ENCODE results near the gene DDX28. TPM values are rescaled to one million over a fixed set of nuclear protein-coding genes. Genes with fewer than 3 reads are reported as not detected.

The DDX28 gene
- total and polyA plus RNA-seq, 10 of the 15 experiments (the other 5 are each of a cell fraction or from before 2014, with no cell fraction given) = 3.6 to 40.4 (median 20.0) TPM

- TF ChIP-seq CEBPZ (IDR thresholded peaks at IDR 0.05; ENCODE audit: low read depth, low read length) (no peak), USF2 (IDR thresholded peaks at IDR 0.05; ENCODE audit: borderline replicate concordance, low read depth, low read length) (no peak), CHD2 (IDR thresholded peaks at IDR 0.05; ENCODE audit: borderline replicate concordance, low read depth, low read length) (no peak), SMC3 (IDR thresholded peaks at IDR 0.05; ENCODE audit: borderline replicate concordance, low read length) (peak; percentile 96), NR2F1 (conservative IDR thresholded peaks at IDR 0.05) (0 out of 2 replicates have a peak, but pooled peaks have one; percentile 45)
Measured at GRCh38 chr16:68040506-68041288, 17.7 kb upstream of the DDX28 start (continued).

Data from GM12878 (cell line).